HL-60 (cell line): ENCODE measurements around the gene TGFBR3L.

Source experiments
- DNase-seq, 2 experiments: peaks; one replicate each; pipeline ENCODE4 v3.0.0-alpha.2; 2010 to 2020; ENCODE audit warnings: low read depth in 1 of 2, low spot score in 1 of 2
- H3K27ac ChIP-seq: fragments of 250-450 bp; sonication (Bioruptor Pico); replicated peaks from 2 replicates; pipeline ENCODE4 v1.5.1; 2020; ENCODE audit warnings: mild to moderate bottlenecking, moderate library complexity
- H3K27me3 ChIP-seq: fragments of 250-450 bp; sonication (Bioruptor Pico); 2 replicates; pipeline ENCODE4 v1.5.1; 2021; ENCODE audit warnings: mild to moderate bottlenecking, moderate library complexity; ENCODE audit not compliant: insufficient read depth, poor library complexity, severe bottlenecking
- H3K4me3 ChIP-seq: replicated peaks from 2 replicates; pipeline ENCODE4 v1.5.1; 2011; ENCODE audit warnings: mild to moderate bottlenecking, control low read depth, low read length; ENCODE audit not compliant: insufficient read depth
- CTCF ChIP-seq: IDR thresholded peaks from one replicate; pipeline ENCODE4 v1.5.1; 2011; ENCODE audit warnings: low read length, control low read depth, inconsistent platforms; ENCODE audit not compliant: insufficient read depth
- GABPA ChIP-seq: IDR thresholded peaks from 2 replicates; pipeline ENCODE4 v1.6.1; 2012; ENCODE audit warnings: low read depth
- POLR2AphosphoS5 ChIP-seq: IDR thresholded peaks from 2 replicates; pipeline ENCODE4 v1.6.1; 2012; ENCODE audit warnings: low read depth
- REST ChIP-seq: IDR thresholded peaks from 2 replicates; pipeline ENCODE4 v1.6.1; 2012; ENCODE audit warnings: low read depth; ENCODE audit not compliant: insufficient replicate concordance
- SPI1 ChIP-seq: IDR thresholded peaks from 2 replicates; pipeline ENCODE4 v1.6.1; 2012; ENCODE audit warnings: low read depth, mild to moderate bottlenecking, borderline replicate concordance

Gene TGFBR3L

DNA sequence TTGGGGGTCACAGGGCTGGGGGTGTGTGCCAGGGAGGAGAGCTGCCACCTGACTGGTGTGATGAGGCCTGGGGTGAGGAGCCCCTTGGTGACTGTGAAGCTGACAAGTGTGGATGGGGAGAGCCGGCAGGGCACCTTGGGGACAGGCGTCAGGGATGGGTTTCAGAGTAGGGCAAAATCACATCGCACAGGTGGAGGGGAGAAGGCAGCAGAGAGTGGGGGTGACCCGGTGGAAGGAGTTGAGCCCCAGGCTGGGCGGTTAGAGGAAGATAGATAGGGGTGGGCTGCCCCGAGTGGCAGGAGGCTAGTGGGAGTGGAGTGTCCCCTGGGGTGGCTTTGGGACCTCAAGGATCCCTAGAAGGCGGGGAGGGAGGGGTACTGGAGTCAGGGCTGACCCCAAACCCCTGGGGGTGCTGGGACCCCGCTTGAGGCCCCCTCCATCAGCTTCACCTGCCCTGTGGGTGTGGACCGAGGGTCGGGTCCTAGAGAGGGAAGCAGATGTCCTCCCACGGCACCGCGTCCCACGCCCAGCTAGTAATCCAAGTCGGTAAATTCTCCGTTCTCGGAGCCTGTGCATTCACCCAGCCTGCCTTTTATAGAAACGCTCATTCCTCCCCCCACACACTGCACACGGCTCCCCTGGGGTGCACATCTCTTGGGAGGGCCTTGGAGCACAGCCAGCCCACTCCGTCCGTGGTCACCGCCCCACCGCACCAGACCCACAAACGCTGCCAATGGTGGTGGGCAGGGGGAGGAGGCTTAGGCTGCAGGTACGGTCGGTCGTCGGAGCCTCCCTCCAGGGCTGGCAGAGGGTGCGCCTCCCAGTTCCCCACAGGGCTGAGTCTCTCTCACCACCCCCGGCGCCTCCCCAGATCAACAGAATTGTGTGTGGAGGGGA, 8.9 kb downstream of the TGFBR3L start:
- no peaks in the 10 kb centered on the region for H3K27me3 ChIP-seq
- no peak overlapping the region for H3K4me3 ChIP-seq
- no peak for TF ChIP-seq GABPA
- no peak for DNase-seq
- H3K27ac ChIP-seq, result no peak overlapping the region

DNA sequence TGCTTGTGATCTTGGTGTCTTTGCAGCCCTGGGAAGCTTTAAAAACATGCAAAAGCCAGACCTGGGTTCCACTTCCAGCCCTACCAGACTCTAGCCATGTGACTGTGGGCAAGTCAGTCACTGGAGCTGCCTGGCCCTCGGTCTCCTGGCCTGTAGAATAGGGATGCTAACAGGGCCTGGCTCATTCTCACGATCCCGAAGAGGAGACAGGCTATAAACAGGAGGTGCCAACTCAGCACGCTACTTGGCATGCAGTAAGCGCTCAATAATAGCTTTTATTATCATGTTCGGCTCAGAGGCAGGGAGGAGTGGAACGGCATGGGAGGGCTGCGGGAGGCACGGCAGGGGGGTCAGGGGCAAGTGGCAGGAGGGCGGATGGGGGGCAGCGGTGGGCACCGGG, 9.6 kb downstream of the TGFBR3L start:
- no peak overlapping the region for H3K27ac ChIP-seq
- H3K27me3 ChIP-seq, result no peaks in the 10 kb centered on the region
- H3K4me3 ChIP-seq, result no peak overlapping the region
- TF ChIP-seq REST (no peak), SPI1 (no peak), CTCF (no peak), GABPA (no peak), POLR2AphosphoS5 (no peak)
- no peak for DNase-seq

- DNase-seq, result no peak
- no peak overlapping the region for H3K27ac ChIP-seq
- H3K4me3 ChIP-seq, result no peak overlapping the region
- no peak for TF ChIP-seq REST
- no peak for TF ChIP-seq GABPA
- TF ChIP-seq SPI1, result no peak
- TF ChIP-seq CTCF, result no peak
- no peak for TF ChIP-seq POLR2AphosphoS5
- no peaks in the 10 kb centered on the region for H3K27me3 ChIP-seq
These were observed 10.1 kb downstream of the TGFBR3L start for GRCh38 chr19:7924651-7925170.

GRCh38 chr19:7925171-7925851, 10.7 kb downstream of the TGFBR3L start:
- H3K27ac ChIP-seq, result no peak overlapping the region
- TF ChIP-seq CTCF (peak; percentile 73), POLR2AphosphoS5 (no peak)
- H3K4me3 ChIP-seq, result peak overlapping the region; percentile 15
- peak in 1 of 2 experiments; percentile 67 for DNase-seq
- no peaks in the 10 kb centered on the region for H3K27me3 ChIP-seq
